ENCODE measurements around the gene CAMK1D.

DNA sequence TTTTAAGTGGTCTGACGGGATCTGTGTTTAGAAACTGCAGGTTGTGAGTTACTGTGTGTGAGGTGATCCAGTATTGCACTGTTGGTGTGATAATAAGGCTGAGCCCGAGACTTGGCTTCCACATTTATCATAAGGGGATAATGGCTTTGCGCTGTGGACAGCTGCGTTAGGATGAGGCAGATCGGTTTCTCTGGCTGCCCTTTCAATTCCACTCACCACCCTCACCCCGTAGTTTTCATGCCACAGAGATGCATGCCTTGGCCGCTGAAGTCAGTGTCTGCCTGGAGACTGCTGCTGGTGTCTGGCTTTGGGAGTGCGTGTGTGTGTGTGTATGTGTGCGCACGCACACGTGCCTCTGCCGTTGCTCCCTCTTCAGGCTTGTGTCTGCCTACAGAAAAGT is 379.1 kb downstream of the CAMK1D start:
- TF ChIP-seq, protein P1, sequence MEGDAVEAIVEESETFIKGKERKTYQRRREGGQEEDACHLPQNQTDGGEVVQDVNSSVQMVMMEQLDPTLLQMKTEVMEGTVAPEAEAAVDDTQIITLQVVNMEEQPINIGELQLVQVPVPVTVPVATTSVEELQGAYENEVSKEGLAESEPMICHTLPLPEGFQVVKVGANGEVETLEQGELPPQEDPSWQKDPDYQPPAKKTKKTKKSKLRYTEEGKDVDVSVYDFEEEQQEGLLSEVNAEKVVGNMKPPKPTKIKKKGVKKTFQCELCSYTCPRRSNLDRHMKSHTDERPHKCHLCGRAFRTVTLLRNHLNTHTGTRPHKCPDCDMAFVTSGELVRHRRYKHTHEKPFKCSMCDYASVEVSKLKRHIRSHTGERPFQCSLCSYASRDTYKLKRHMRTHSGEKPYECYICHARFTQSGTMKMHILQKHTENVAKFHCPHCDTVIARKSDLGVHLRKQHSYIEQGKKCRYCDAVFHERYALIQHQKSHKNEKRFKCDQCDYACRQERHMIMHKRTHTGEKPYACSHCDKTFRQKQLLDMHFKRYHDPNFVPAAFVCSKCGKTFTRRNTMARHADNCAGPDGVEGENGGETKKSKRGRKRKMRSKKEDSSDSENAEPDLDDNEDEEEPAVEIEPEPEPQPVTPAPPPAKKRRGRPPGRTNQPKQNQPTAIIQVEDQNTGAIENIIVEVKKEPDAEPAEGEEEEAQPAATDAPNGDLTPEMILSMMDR (optimal IDR thresholded peaks at IDR 0.05 in 1 of 3, IDR thresholded peaks at IDR 0.05 in 1 of 3, conservative IDR thresholded peaks at IDR 0.05 in 1 of 3; ENCODE audit: extremely low read depth in 1 of 3, insufficient read depth in 2 of 3, low read length in 3 of 3), result no peak
- no peak for TF ChIP-seq EZH2 (IDR thresholded peaks at IDR 0.05; ENCODE audit: low read length)

All from keratinocyte (primary cell).